IMR-90 (cell line): ENCODE measurements around the gene IGSF3. TPM values are rescaled to one million over a fixed set of nuclear protein-coding genes. Genes with fewer than 3 reads are reported as not detected.
"Not testable (repeated sequence)": the region's sequence is repeated elsewhere in the genome, so short reads cannot be mapped to it uniquely, and the experiment has no call there.

Experiments used
- ATAC-seq: fragments of 200-7000 bp; cut with Tn5 transposase; 2 replicates; pipeline ENCODE4 v1.9.1; 2020; ENCODE audit warnings: low read depth, mild to moderate bottlenecking, moderate library complexity
- BruUV-seq: library from RNA; stranded (reverse); fragments of 400-500 nt; replicated peaks from 2 replicates; lab custom pipeline; 2021; lab: Mats Ljungman, UMichigan
- CTCF ChIA-PET: fragments of 300-600 bp; formaldehyde crosslinking; extraction: SDS; loops from one replicate; lab custom pipeline; 2021; ENCODE audit warnings: antibody characterized with exemption; lab: Yijun Ruan, JAX
- POLR2A ChIA-PET: fragments of 300-600 bp; sonication (Branson Sonifier 250); formaldehyde crosslinking; loops from one replicate; lab custom pipeline; 2022; ENCODE audit warnings: antibody characterized with exemption; ENCODE audit not compliant: unreplicated experiment; lab: Charles Lee
- DNase-seq: peaks from one replicate; pipeline ENCODE4 v3.0.0; 2013
- H2AFZ ChIP-seq: replicated peaks from 2 replicates; pipeline ENCODE3; 2013; ENCODE audit warnings: low read length, mild to moderate bottlenecking; ENCODE audit not compliant: poor library complexity
- H2AK5ac ChIP-seq: 2 replicates; pipeline ENCODE4 v1.6.1; 2013; ENCODE audit warnings: low read depth, low read length, inconsistent platforms
- H2AK9ac ChIP-seq: replicated peaks from 2 replicates; pipeline ENCODE3; 2013; ENCODE audit warnings: mild to moderate bottlenecking, low read depth, low read length, moderate library complexity; ENCODE audit not compliant: poor library complexity
- H2BK120ac ChIP-seq: 2 replicates; pipeline ENCODE4 v1.6.1; 2013; ENCODE audit warnings: low read depth, low read length, inconsistent platforms
- H2BK15ac ChIP-seq: 3 replicates; pipeline ENCODE4 v1.6.1; 2013; ENCODE audit warnings: low read depth, low read length, inconsistent platforms
- H2BK20ac ChIP-seq: 2 replicates; pipeline ENCODE4 v1.6.1; 2013; ENCODE audit warnings: low read depth, mild to moderate bottlenecking, inconsistent platforms, low read length, moderate library complexity
- H2BK5ac ChIP-seq: 2 replicates; pipeline ENCODE4 v1.6.1; 2013; ENCODE audit warnings: mild to moderate bottlenecking, low read depth, low read length, inconsistent platforms; ENCODE audit not compliant: poor library complexity, severe bottlenecking
- H3K14ac ChIP-seq: replicated peaks from 2 replicates; pipeline ENCODE4 v1.6.1; 2013; ENCODE audit warnings: low read depth, low read length, inconsistent platforms
- H3K18ac ChIP-seq: 2 replicates; pipeline ENCODE4 v1.6.1; 2013; ENCODE audit warnings: low read depth, low read length, control low read depth
- H3K23ac ChIP-seq: 2 replicates; pipeline ENCODE4 v1.6.1; 2013; ENCODE audit warnings: low read depth, low read length, inconsistent platforms
- H3K27ac ChIP-seq: 2 replicates; pipeline ENCODE4 v1.5.1; 2013; ENCODE audit warnings: mild to moderate bottlenecking, control low read depth, low read length; ENCODE audit not compliant: insufficient read depth
- H3K27me3 ChIP-seq: 2 replicates; pipeline ENCODE4 v1.6.1; 2013; ENCODE audit warnings: low read length; ENCODE audit not compliant: control insufficient read depth, insufficient read depth
- H3K36me3 ChIP-seq: 2 replicates; pipeline ENCODE4 v1.6.1; 2013; ENCODE audit warnings: low read length, mixed read lengths; ENCODE audit not compliant: control insufficient read depth, insufficient read depth
- H3K4ac ChIP-seq: 2 replicates; pipeline ENCODE4 v1.6.1; 2013; ENCODE audit warnings: low read depth, low read length, inconsistent platforms
- H3K4me1 ChIP-seq: 2 replicates; pipeline ENCODE4 v1.6.1; 2013; ENCODE audit warnings: low read length, mixed read lengths; ENCODE audit not compliant: control insufficient read depth, insufficient read depth
- H3K4me2 ChIP-seq: 2 replicates; pipeline ENCODE4 v1.6.1; 2013; ENCODE audit warnings: low read depth, mild to moderate bottlenecking, control low read depth, low read length, moderate library complexity
- H3K4me3 ChIP-seq: 2 replicates; pipeline ENCODE4 v1.5.1; 2013; ENCODE audit warnings: low read depth, mild to moderate bottlenecking, control low read depth, low read length, moderate library complexity; ENCODE audit not compliant: insufficient read depth
- H3K56ac ChIP-seq: 2 replicates; pipeline ENCODE4 v1.6.1; 2013; ENCODE audit warnings: low read length, inconsistent platforms; ENCODE audit not compliant: insufficient read depth; ENCODE audit errors: extremely low read depth
- H3K79me1 ChIP-seq, 2 experiments: 2 replicates each; pipeline ENCODE4 v1.6.1; 2013; ENCODE audit warnings: low read length in 2 of 2, inconsistent platforms in 1 of 2, low read depth in 1 of 2
- H3K9ac ChIP-seq: 2 replicates; pipeline ENCODE4 v1.6.1; 2013; ENCODE audit warnings: low read depth, low read length, control low read depth
- H3K9me1 ChIP-seq: 2 replicates; pipeline ENCODE4 v1.6.1; 2013; ENCODE audit warnings: low read length, inconsistent platforms; ENCODE audit not compliant: insufficient read depth
- H3K9me3 ChIP-seq: 2 replicates; pipeline ENCODE4 v1.6.1; 2013; ENCODE audit warnings: low read length; ENCODE audit not compliant: control insufficient read depth, insufficient read depth
- H4K20me1 ChIP-seq: 2 replicates; pipeline ENCODE4 v1.6.1; 2013; ENCODE audit warnings: low read length, inconsistent platforms; ENCODE audit not compliant: insufficient read depth
- H4K5ac ChIP-seq: 2 replicates; pipeline ENCODE4 v1.6.1; 2013; ENCODE audit warnings: mild to moderate bottlenecking, low read depth, low read length, control low read depth
- H4K8ac ChIP-seq, 2 experiments: 2 replicates each; pipeline ENCODE4 v1.6.1; 2013; ENCODE audit warnings: low read depth in 2 of 2, low read length in 2 of 2, control low read depth in 1 of 2, inconsistent platforms in 1 of 2
- H4K91ac ChIP-seq: 2 replicates; pipeline ENCODE4 v1.6.1; 2013; ENCODE audit warnings: low read depth, low read length, inconsistent platforms; ENCODE audit not compliant: insufficient read depth
- WGBS, 2 experiments: methylation state at CpG; one replicate each; pipeline versions ENCODE4 v1.1.5 to v1.1.7; 2013; ENCODE audit warnings: missing lambda C conversion rate in 2 of 2; ENCODE audit not compliant: insufficient read length in 1 of 2; ENCODE audit errors: extremely low coverage in 2 of 2; 5-methylcytosine and 5-hydroxymethylcytosine counted together
- dilution Hi-C: fragments of 300-500 bp; cut with HindIII; formaldehyde crosslinking; loops from one replicate; pipeline ENCODE4 v1.14.3; 2018; ENCODE audit warnings: low sequenced_read_pairs; ENCODE audit not compliant: unreplicated experiment
- in situ Hi-C: fragments of 300-500 bp; cut with MboI; formaldehyde crosslinking; loops from 3 replicates; pipeline ENCODE4 v1.14.3; 2019; ENCODE audit warnings: low sequenced_read_pairs, inconsistent platforms, mixed read lengths
- intact Hi-C: fragments of 100-400 bp; cut with micrococcal nuclease; formaldehyde crosslinking; loops from 2 replicates; pipeline ENCODE4 v1.10.0; 2022
- polyA plus RNA-seq, 3 experiments: library from polyadenylated mRNA; depleted of rRNA; stranded (reverse); fragments of >200 nt; gene quantifications; 2 replicates each; pipeline ENCODE4 v1.2.3, GENCODE V29; 2012; ENCODE audit warnings: low replicate concordance in 1 of 3
- total RNA-seq: library from RNA; depleted of rRNA; stranded (reverse); fragments of >200 nt; gene quantifications from 2 replicates; pipeline ENCODE4 v1.2.3, GENCODE V29; 2012

The IGSF3 gene
- total and polyA plus RNA-seq, 2 of the 4 experiments (the other 2 are of a cell fraction), result under 0.01 to 0.02 TPM

DNA sequence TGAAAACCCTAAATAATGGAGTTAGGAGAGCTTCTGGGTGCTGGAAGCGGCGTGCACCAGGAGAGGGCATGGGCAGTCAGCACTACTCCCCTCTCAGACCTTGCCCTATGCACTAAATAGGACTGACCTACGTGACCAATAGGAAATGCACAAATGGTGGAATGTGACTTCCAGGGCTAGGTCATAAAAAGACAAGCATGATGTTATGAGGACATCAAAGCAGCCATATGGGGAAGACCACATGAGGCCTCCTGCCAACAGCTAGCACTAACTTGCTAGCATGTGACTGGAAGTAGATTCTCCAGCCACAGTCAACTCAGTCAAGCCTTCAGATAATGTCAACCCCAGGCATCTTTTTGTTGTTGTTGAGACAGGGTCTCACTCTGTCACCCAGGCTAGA is 47.1 kb downstream of the IGSF3 start:
- BruUV-seq, H3K56ac ChIP-seq, in situ Hi-C loops: not testable (repeated sequence)

DNA sequence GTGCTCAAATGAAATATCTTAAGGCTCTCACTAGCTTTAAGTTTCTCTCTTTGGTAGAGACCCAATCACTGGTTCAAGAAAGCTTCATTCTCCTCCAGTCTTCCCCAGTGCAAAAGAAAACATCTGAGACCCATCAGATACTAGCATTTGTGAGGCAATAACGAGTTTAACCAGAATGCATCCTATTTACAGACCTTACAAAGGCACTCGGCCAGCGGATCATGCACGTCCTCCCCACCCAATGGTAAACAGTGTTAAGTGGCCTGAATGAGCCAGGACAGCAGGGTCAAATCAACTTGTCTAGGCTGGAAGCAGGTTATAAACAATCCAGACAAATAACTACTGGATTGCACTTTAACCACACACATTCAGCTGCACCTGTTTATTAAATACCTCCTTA is 48.4 kb downstream of the IGSF3 start:
- H2AK5ac ChIP-seq, H3K4ac ChIP-seq, H2BK15ac ChIP-seq, POLR2A ChIA-PET, BruUV-seq, H3K23ac ChIP-seq, H3K18ac ChIP-seq, H3K27me3 ChIP-seq, intact Hi-C loops, H3K4me1 ChIP-seq, dilution Hi-C loops, H3K56ac ChIP-seq, H4K20me1 ChIP-seq, H3K27ac ChIP-seq, H3K79me1 ChIP-seq, H3K9me1 ChIP-seq, H3K4me3 ChIP-seq, H4K91ac ChIP-seq, H3K9me3 ChIP-seq, H2BK5ac ChIP-seq, H3K9ac ChIP-seq, CTCF ChIA-PET, H3K4me2 ChIP-seq, H3K36me3 ChIP-seq, H2AK9ac ChIP-seq, ATAC-seq, H4K5ac ChIP-seq, H2BK20ac ChIP-seq, DNase-seq, H3K14ac ChIP-seq, H4K8ac ChIP-seq, H2BK120ac ChIP-seq, H2AFZ ChIP-seq, in situ Hi-C loops: not testable (repeated sequence)
- WGBS, 2 experiments, result no CpG with 5 or more reads among the region's 4 CpGs

More for the DNA sequence above, 47.1 kb downstream of the IGSF3 start:
- H2BK20ac ChIP-seq, H3K14ac ChIP-seq, POLR2A ChIA-PET, H2AK5ac ChIP-seq, CTCF ChIA-PET, H3K23ac ChIP-seq, H3K4me1 ChIP-seq, H3K36me3 ChIP-seq, H3K9ac ChIP-seq, H3K4me3 ChIP-seq, H3K27ac ChIP-seq, H3K9me3 ChIP-seq, H3K18ac ChIP-seq, H2BK120ac ChIP-seq, H3K27me3 ChIP-seq, H2BK5ac ChIP-seq, H3K4me2 ChIP-seq, H3K9me1 ChIP-seq, H2AFZ ChIP-seq, intact Hi-C loops, H3K79me1 ChIP-seq, DNase-seq, H2BK15ac ChIP-seq, H3K4ac ChIP-seq, H4K8ac ChIP-seq, H2AK9ac ChIP-seq, H4K91ac ChIP-seq, ATAC-seq, dilution Hi-C loops, H4K20me1 ChIP-seq, H4K5ac ChIP-seq: not testable (repeated sequence)
- WGBS, 2 experiments, result no CpG with 5 or more reads among the region's 3 CpGs
